Lung (tissue), 12 donors: ENCODE measurements around the gene PMPCB. TPM values are rescaled to one million over a fixed set of nuclear protein-coding genes. Genes with fewer than 3 reads are reported as not detected.

Experiments used
- ATAC-seq: fragments of 200-7000 bp; cut with Tn5 transposase; one replicate; pipeline ENCODE4 v1.9.1; 2020; ENCODE audit warnings: moderate number of reproducible peaks; ENCODE audit not compliant: insufficient read depth, low FRiP score
- DNase-seq, 3 donors: peaks; one replicate each; pipeline ENCODE4 v3.0.0-alpha.2; 2013 to 2017
- H3K27ac ChIP-seq, 2 donors: one replicate each; pipeline ENCODE4 v1.5.1; 2013; ENCODE audit warnings: mild to moderate bottlenecking in 2 of 2, moderate library complexity in 2 of 2, control low read depth in 1 of 2, inconsistent platforms in 1 of 2, low read depth in 1 of 2, low read length in 1 of 2
- H3K27me3 ChIP-seq, 3 donors: one replicate each; pipeline ENCODE4 v1.5.1; 2013; ENCODE audit warnings: low read length in 2 of 3; ENCODE audit not compliant: control insufficient read depth in 3 of 3, insufficient read depth in 3 of 3
- H3K36me3 ChIP-seq, 4 donors: one replicate each; pipeline ENCODE4 v1.5.1; 2013; ENCODE audit warnings: low read length in 4 of 4, mild to moderate bottlenecking in 1 of 4, moderate library complexity in 1 of 4; ENCODE audit not compliant: control insufficient read depth in 4 of 4, insufficient read depth in 4 of 4
- H3K4me1 ChIP-seq, 5 donors: one replicate each; pipeline ENCODE4 v1.5.1; 2013; ENCODE audit warnings: low read length in 5 of 5, mild to moderate bottlenecking in 2 of 5, moderate library complexity in 1 of 5; ENCODE audit not compliant: control insufficient read depth in 5 of 5, insufficient read depth in 5 of 5
- H3K4me3 ChIP-seq: one replicate; pipeline ENCODE4 v1.5.1; 2013; ENCODE audit warnings: mild to moderate bottlenecking, control low read depth, moderate library complexity
- H3K9ac ChIP-seq, 2 donors: one replicate each; pipeline ENCODE4 v1.5.1; 2013; ENCODE audit warnings: low read length in 2 of 2, control low read depth in 1 of 2; ENCODE audit not compliant: insufficient read depth in 1 of 2
- H3K9me3 ChIP-seq, 4 donors: one replicate each; pipeline ENCODE4 v1.5.1; 2013; ENCODE audit warnings: low read length in 3 of 4, mild to moderate bottlenecking in 1 of 4, moderate library complexity in 1 of 4; ENCODE audit not compliant: control insufficient read depth in 4 of 4, insufficient read depth in 3 of 4
- CTCF ChIP-seq: IDR thresholded peaks from 2 replicates; pipeline ENCODE4 v1.5.1; 2012; ENCODE audit warnings: mild to moderate bottlenecking; ENCODE audit errors: control extremely low read depth, extremely low read depth
- WGBS, 2 donors: extraction: QIAGEN DNeasy Blood & Tissue Kit; methylation state at CpG; one replicate each; pipeline ENCODE4 v1.1.7; 2013; 5-methylcytosine and 5-hydroxymethylcytosine counted together
- polyA plus RNA-seq, 2 donors: library from polyadenylated mRNA; stranded (reverse); fragments of 200-250 nt; gene quantifications; one replicate each; pipeline ENCODE4 v1.2.1, GENCODE V29; 2013
- total RNA-seq, 2 donors: library from RNA; depleted of rRNA in 1 of 2; stranded (reverse); fragments of >200 nt in 1 of 2; gene quantifications; one replicate each; pipeline ENCODE4 v1.2.1, GENCODE V29; 2014 to 2021
- donor health status: control.
- donor health status: control.
- donor health status: Bipolar disorder and iron deficiency.
- donor health status: healthy.
- donor health status: DM: yes; HTN: yes; CAD: no.

The PMPCB gene
- total and polyA plus RNA-seq, 4 donors = 38.8 to 78.1 (median 48.1) TPM

- ATAC-seq = no peak
- no peak for DNase-seq
- H3K27me3 ChIP-seq = no peaks in the 10 kb centered on the region
- WGBS, 2 donors = 20 to 34% methylated on average over 2 of the region's 2 CpGs
- no peaks in the 10 kb centered on the region for H3K9me3 ChIP-seq
- no peak overlapping the region for H3K4me3 ChIP-seq
- H3K36me3 ChIP-seq = peaks cover 14 to 46% (median 32%) of the 10 kb centered on the region in 4 donors
- TF ChIP-seq CTCF = no peak
- peaks cover 0 to 17% (median 9%) of the 10 kb centered on the region in 5 donors for H3K4me1 ChIP-seq
- H3K27ac ChIP-seq = no peak overlapping the region
- no peak overlapping the region for H3K9ac ChIP-seq
These were observed 4.2 kb downstream of the PMPCB start for GRCh38 chr7:103301441-103301840.

- H3K27me3 ChIP-seq = no peaks in the 10 kb centered on the region
- H3K4me1 ChIP-seq = no peaks in the 10 kb centered on the region
- no peaks in the 10 kb centered on the region for H3K9me3 ChIP-seq
- TF ChIP-seq CTCF = no peak
- H3K27ac ChIP-seq = no peak overlapping the region
- DNase-seq (peak in 1 of 3 donors; percentile 4), ATAC-seq (no peak)
- no peak overlapping the region for H3K4me3 ChIP-seq
- H3K9ac ChIP-seq = no peak overlapping the region
- WGBS, 2 donors = 51% methylated on average over 3 of the region's 3 CpGs
- peaks cover 23 to 56% (median 42%) of the 10 kb centered on the region in 4 donors for H3K36me3 ChIP-seq
These were observed 10.4 kb downstream of the PMPCB start for GRCh38 chr7:103307503-103308231.

GRCh38 chr7:103314852-103315251 lies 17.6 kb downstream of the PMPCB start:
- no peaks in the 10 kb centered on the region for H3K9me3 ChIP-seq
- H3K36me3 ChIP-seq = peaks cover 33 to 61% (median 55%) of the 10 kb centered on the region in 4 donors
- 81 to 93% methylated on average over 2 of the region's 2 CpGs for WGBS, 2 donors
- DNase-seq (no peak), ATAC-seq (no peak)
- H3K9ac ChIP-seq = no peak overlapping the region
- peaks cover 0 to 2% (median 0%) of the 10 kb centered on the region in 5 donors for H3K4me1 ChIP-seq
- no peak for TF ChIP-seq CTCF
- no peak overlapping the region for H3K27ac ChIP-seq
- H3K27me3 ChIP-seq = no peaks in the 10 kb centered on the region
- no peak overlapping the region for H3K4me3 ChIP-seq
